Right ventricle myocardium superior (tissue), 1 donor: Measurements from ENCODE around the gene TBXAS1. TPM values are rescaled to one million over a fixed set of nuclear protein-coding genes. Genes with fewer than 3 reads are reported as not detected.
"Not testable (repeated sequence)": the region's sequence is repeated elsewhere in the genome, so short reads cannot be mapped to it uniquely, and the experiment has no call there.

Experiments
- ATAC-seq: fragments of 200-7000 bp; cut with Tn5 transposase; one replicate; pipeline ENCODE4 v1.9.1; 2020; ENCODE audit warnings: mild to moderate bottlenecking; ENCODE audit not compliant: poor library complexity
- DNase-seq: peaks from one replicate; pipeline ENCODE4 v3.0.0-alpha.2; 2020
- intact Hi-C: fragments of 100-400 bp; cut with DNase I; formaldehyde crosslinking; loops from one replicate; pipeline ENCODE4 v1.11.2; 2022
- total RNA-seq: library from RNA; stranded (reverse); fragmentation: NEBNext Ultra II Directional; extraction: Animal tissue kit (Norgen Biotek cat#: 25700); gene quantifications from one replicate; pipeline ENCODE4 v1.2.1, GENCODE V29; 2021
- donor health status: DM: no; HTN: yes; CAD: no; lungs with severe emphysema.

TBXAS1 gene
- total RNA-seq, 1 donor from 2014 or later: 4.2 TPM

- ATAC-seq, intact Hi-C loops, DNase-seq: not testable (repeated sequence)
These were observed 100.2 kb downstream of the TBXAS1 start for GRCh38 chr7:139929221-139929620.

- DNase-seq (no peak), ATAC-seq (no peak)
- intact Hi-C loops: no loop called here
These were observed 101.4 kb downstream of the TBXAS1 start for GRCh38 chr7:139930286-139930965.

GRCh38 chr7:139931190-139931934 is 102.3 kb downstream of the TBXAS1 start:
- intact Hi-C loops: no loop called here
- ATAC-seq (no peak), DNase-seq (no peak)

GRCh38 chr7:139932531-139932930 is 103.5 kb downstream of the TBXAS1 start:
- DNase-seq: no peak
- intact Hi-C loops: no loop called here
- ATAC-seq: no peak

GRCh38 chr7:139936760-139937310 is 107.8 kb downstream of the TBXAS1 start:
- intact Hi-C loops: no loop called here
- DNase-seq: no peak
- ATAC-seq: no peak

GRCh38 chr7:139937715-139938114 is 108.7 kb downstream of the TBXAS1 start:
- no peak for ATAC-seq
- no peak for DNase-seq
- intact Hi-C loops: no loop called here

- DNase-seq: no peak
- intact Hi-C loops: no loop called here
- no peak for ATAC-seq
These were observed 111.8 kb downstream of the TBXAS1 start for GRCh38 chr7:139940866-139941265.

- no peak for ATAC-seq
- intact Hi-C loops: no loop called here
- no peak for DNase-seq
These were observed 112.4 kb downstream of the TBXAS1 start for GRCh38 chr7:139941421-139941820.

- intact Hi-C loops: no loop called here
- ATAC-seq (no peak), DNase-seq (no peak)
These were observed 112.8 kb downstream of the TBXAS1 start for GRCh38 chr7:139941866-139942265.

- ATAC-seq (no peak), DNase-seq (no peak)
- intact Hi-C loops: no loop called here
These were observed 113.6 kb downstream of the TBXAS1 start for GRCh38 chr7:139942636-139943035.

- ATAC-seq: no peak
- no peak for DNase-seq
- intact Hi-C loops: no loop called here
These were observed 114.3 kb downstream of the TBXAS1 start for GRCh38 chr7:139943401-139943800.

- intact Hi-C loops: no loop called here
- ATAC-seq: no peak
These were observed 115.2 kb downstream of the TBXAS1 start for GRCh38 chr7:139944248-139944647.

GRCh38 chr7:139946533-139946932 is 117.5 kb downstream of the TBXAS1 start:
- no peak for DNase-seq
- intact Hi-C loops: no loop called here
- no peak for ATAC-seq

More at GRCh38 chr7:139944248-139944647, 115.2 kb downstream of the TBXAS1 start:
- DNase-seq: no peak

- ATAC-seq (no peak), DNase-seq (no peak)
- intact Hi-C loops: no loop called here
These were observed 118.0 kb downstream of the TBXAS1 start for GRCh38 chr7:139947021-139947420.

- DNase-seq (no peak), ATAC-seq (no peak)
- intact Hi-C loops: no loop called here
These were observed 119.1 kb downstream of the TBXAS1 start for GRCh38 chr7:139948167-139948566.

- ATAC-seq (no peak), DNase-seq (no peak)
- intact Hi-C loops: no loop called here
These were observed 119.7 kb downstream of the TBXAS1 start for GRCh38 chr7:139948587-139949335.

- intact Hi-C loops: no loop called here
- no peak for ATAC-seq
- no peak for DNase-seq
These were observed 120.6 kb downstream of the TBXAS1 start for GRCh38 chr7:139949629-139950028.

- DNase-seq: no peak
- no peak for ATAC-seq
- intact Hi-C loops: no loop called here
These were observed 121.9 kb downstream of the TBXAS1 start for GRCh38 chr7:139950881-139951525.

- no peak for DNase-seq
- intact Hi-C loops: no loop called here
- no peak for ATAC-seq
These were observed 124.2 kb downstream of the TBXAS1 start for GRCh38 chr7:139953229-139953628.
